LHCN-M2 (cell line): ENCODE data around the gene TMEM161A. TPM values are rescaled to one million over a fixed set of nuclear protein-coding genes. Genes with fewer than 3 reads are reported as not detected.
A peak's percentile ranks its signal among the peaks of the same experiment; 100 is the strongest.
"Not testable (repeated sequence)": the region's sequence is repeated elsewhere in the genome, so short reads cannot be mapped to it uniquely, and the experiment has no call there.

Source experiments
- DNase-seq: peaks from one replicate; pipeline ENCODE4 v3.0.0-alpha.2; 2012; ENCODE audit warnings: low read depth
- polyA plus RNA-seq: library from polyadenylated mRNA; unstranded; fragments of >200 nt; gene quantifications from one replicate; pipeline ENCODE4 v1.2.1, GENCODE V29; 2012; ENCODE audit warnings: missing spikeins
- total RNA-seq: library from RNA; depleted of rRNA; stranded (reverse); fragments of >200 nt; gene quantifications from 2 replicates; pipeline ENCODE4 v1.2.3, GENCODE V29; 2014; rRNA removed

TMEM161A gene
- total RNA-seq, result 26.1 and 26.7 TPM in 2 replicates
- 17.9 TPM for polyA plus RNA-seq

DNA sequence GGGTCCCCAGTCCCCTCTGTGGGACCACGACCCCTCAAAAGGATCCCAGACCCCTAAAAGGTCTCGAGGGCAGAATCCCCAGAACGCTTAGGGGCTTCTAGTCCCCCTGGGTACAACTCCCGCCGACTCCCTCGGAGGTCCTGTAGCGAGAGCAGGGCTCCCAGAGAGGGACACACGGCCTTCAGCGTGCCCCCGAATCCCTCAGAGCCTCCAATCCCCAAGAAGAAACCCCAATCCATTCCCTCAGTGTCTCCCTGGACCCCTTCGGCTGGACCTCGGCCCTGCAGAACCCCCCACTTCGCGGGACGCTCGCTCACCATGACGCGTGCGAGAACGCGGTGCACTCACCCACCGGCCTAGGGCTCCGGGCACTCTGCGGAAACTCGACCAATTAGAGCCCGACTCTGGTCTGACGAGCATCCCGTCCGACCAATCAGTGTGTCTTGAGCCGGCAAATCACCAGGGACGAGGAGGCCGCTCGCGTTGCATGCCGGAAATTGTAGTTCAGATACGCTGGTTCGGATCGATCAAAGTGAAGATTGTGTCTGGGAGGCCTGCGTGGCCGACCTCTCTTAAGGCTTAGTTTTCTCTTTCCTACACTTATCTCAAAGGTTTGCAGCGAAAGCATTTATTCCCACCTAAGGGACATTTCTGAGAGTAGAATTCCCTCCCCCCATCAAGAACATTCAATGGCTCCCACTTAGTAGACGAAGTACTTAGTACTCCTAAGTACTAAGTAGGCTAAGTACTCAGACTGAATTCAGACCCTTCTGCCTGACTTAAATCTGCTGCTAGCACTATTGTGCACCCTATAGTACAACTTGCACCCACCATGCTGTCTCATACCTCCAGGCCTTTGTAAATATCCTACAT is at the start of gene TMEM161A:
TSS of gene TMEM161A (minus strand) at position 370 of the 873 bp plus-strand sequence. CDS start at position 320, 50 bp downstream.
- DNase-seq, result peak; percentile 98

GRCh38 chr19:19186742-19187141 is 48.5 kb upstream of the TMEM161A start:
- no peak for DNase-seq

DNA sequence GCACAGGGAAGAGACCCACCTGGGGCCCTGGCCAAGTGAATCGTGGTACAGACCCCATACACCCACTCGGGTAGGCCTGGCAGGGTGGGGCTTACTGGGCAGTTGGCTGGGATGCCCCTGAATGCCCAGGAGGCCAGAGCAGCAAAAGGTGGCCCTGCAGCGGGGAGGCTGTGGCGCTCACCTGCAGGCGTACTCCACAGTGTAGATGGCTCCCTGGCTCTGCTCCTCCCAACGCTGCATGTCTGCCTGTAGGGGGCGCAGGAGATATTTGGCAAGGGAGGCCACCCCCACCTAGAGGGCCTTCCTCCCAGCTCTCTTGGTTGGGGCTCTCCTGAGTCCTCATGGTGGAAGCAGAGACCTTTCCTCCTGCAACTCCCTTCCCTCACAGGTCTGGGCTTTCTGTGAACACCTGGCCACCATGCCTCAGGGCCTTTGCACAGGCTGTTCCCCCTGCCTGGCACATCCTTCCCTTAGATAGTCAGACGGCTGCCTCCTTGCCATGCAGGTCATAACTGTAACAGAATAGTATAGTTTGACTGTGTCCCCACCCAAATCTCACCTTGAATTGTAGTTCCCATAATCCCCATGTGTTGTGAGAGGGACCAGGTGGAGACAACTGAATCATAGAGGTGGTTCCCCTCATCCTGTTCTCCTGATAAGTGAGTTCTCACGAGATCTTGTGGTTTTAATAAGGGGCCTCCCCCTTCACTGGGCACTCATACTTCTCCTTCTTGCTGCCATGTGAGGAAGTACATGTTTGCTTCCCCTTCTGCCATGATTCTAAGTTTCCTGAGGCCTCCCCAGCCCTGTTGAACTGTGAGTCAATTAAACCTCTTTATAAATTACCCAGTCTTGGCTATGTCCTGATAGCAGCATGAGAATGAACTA is 47.8 kb upstream of the TMEM161A start:
- DNase-seq, result peak; percentile 38

- DNase-seq, result no peak
These were observed 43.3 kb upstream of the TMEM161A start for GRCh38 chr19:19181488-19181998.

DNA sequence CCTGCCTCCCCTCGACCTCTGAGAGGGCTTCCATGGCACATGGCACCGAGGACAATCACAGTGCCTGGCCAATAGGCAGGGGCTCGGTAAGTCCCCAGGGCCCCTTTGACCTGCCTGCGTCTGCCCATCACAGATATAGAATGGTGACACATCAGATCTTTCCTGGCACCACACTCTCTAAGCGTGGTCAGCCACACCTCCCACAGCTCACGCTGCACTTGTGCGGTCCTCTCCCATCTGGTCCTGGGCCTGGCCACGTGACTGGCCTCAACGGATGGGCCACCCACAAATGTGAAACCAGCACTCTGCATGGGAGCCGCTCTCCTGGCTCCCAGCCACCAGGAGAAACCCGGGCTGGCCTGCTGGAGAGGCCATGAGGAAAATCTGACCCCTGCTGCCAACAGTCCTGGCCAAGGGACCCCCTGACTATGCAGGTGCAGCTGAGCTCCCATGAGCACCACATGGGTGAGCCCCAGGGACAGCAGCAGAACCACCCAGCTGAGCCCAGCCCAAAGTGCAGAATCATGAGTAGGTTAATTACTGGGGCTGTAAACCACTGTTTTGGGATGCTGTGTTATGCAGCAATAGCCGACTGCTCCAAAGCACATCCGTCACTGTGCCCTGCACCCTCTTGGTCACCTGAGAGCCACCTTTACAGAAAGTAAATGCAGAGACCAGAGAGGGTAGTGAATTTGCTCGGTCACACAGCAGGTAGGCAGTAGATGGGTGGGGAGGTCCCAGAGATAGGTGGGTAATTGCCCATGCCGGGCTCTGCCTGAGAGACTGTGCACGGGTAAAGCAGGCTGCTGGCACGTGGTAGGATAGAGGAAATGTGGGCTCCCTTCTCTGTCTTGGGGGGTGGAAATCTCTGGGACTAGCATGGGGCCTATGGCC is 41.5 kb upstream of the TMEM161A start:
- DNase-seq, result no peak

DNA sequence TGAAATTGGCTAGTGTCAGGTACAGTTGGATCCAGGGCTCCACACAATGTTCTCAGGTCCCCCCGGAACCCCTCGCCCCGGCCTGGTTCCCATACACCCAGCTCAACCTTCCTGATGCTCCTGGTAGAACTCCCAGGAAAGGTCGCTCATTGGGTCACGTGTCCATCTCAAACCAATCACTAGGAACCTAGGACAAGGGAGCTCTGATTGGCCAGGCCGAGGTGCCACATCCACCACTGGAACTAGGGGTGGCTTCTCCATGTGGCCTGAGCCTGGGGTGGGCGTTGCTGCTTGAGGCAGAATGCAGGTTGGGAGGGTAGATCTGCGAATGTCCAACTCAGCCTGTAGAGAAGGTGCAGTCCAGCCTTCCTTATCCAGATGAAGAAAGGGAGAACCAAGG is 38.7 kb upstream of the TMEM161A start:
- no peak for DNase-seq

- not testable (repeated sequence) for DNase-seq
These were observed 35.0 kb upstream of the TMEM161A start for GRCh38 chr19:19173243-19173642.

DNA sequence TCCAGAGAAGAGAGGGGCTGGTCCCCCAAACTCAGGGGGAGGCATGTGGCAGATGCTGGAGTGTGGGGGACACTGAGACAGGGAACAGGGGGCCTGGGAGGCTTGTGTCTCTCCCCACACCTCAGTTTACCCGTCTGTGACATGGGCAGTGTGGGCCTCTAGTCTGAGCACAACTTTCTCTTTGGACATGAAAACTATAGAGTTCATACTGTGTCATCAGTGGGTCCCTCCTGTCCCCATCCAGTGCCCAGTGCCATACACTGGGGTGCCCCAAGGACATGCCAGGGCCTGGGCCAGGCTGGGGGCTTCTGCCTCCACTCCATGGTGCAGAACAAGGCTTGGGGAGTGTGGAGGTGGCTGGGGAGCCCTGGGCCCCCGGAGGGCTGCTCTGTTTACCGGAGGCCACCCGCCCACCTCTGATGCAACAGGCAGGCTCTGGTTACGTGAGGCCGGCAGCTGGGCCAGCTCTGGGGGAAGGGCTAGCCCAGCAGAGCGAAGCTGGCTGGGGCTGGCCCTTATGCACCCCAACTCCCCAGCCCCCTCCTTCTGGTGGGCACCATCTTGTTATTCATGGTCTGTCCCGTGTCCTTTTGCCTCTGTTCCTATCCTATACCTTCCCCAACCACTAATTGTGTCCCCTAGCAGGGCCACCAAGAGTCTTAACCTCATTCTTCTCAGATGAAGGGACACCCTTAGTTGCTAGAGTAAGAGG is 33.7 kb upstream of the TMEM161A start:
- peak; percentile 34 for DNase-seq

GRCh38 chr19:19170873-19171672 is 32.8 kb upstream of the TMEM161A start:
- DNase-seq, result no peak

DNA sequence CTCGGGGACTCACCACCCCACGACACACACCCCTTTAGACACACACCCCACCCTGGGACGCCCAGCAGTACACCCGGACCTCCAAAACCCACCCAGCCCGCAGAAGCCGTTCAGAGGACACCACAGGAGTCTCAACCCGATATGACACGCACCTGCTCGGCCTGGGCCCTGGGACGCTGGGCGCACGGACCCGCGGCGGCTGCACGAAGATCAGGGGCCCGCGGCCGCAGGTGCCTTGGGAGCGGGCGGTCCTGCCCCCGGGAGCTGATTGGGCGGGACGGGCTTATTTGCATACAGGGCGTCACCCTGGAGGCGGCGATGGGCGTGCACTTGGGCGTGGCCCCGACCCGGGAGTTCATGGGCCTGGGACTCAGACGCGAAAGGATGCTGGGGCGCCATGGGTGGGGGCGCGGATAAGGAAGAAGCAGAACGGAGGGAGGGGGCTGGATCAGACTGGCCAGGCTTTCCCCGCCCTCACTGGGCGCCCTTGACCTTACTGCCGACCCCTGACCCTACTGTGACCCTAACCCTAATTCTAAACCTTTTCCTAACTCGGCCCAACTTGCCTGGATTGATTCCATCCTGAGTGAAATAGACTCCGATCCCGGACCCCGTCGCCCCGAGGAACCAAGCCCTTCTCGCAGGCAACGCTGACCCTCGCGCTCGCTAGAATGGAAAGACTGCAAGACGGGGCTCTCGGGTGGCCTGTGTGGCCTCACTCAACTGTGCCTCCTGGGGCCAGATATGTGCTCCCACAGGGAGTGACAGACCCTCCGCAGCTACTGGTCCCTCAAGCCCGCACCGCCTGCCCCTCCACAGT is 32.0 kb upstream of the TMEM161A start, which contains the start of gene MEF2B:
TSS of gene MEF2B (minus strand) at position 211 of the 820 bp plus-strand sequence. CDS start 19,528 bp downstream, outside the sequence.
- no peak for DNase-seq

- DNase-seq, result no peak
These were observed 31.2 kb upstream of the TMEM161A start for GRCh38 chr19:19169236-19170052.

DNA sequence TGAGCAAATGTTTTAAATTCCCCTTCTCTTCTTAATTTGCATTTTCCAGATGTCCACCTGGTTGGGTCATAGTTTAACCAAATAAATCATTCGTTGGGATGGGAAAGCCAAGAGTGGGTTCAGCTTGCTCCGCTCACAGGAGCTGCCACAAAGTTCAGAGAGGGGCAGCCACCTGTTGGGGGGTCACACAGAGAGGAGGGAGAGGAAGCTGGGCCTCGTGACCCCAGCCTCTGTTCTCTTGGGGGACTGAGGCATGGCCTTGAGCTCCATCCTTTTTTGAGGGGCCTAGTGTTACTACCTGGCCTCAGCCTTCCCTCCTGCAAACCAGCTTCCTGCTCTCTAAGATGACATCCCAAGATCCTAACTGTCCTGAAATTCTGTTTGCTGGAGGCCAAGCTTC is 29.3 kb upstream of the TMEM161A start:
- DNase-seq, result no peak

- DNase-seq, result no peak
These were observed 27.1 kb upstream of the TMEM161A start for GRCh38 chr19:19165396-19165795.

DNA sequence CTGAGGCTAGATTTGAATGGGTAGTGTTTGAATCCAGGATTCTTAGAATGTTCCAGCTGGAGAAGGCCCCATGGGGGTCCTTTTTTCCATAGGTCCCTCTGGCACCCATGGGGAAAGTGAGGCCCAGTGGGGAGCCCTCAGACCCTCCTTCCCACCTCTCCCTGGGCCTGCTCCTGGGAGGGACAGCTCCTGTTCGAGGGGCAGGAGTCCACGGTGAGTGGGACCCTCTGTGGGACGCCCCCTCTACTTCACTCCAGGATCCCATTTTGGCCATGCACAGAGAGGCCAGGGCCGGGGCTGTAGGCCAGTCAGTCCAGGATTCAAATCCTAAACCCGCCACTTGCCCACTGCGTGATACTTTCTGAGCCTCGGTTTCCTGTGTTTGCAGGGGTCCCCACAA is 24.2 kb upstream of the TMEM161A start:
- DNase-seq, result no peak

GRCh38 chr19:19160461-19161035 is 22.3 kb upstream of the TMEM161A start:
- DNase-seq, result no peak

DNA sequence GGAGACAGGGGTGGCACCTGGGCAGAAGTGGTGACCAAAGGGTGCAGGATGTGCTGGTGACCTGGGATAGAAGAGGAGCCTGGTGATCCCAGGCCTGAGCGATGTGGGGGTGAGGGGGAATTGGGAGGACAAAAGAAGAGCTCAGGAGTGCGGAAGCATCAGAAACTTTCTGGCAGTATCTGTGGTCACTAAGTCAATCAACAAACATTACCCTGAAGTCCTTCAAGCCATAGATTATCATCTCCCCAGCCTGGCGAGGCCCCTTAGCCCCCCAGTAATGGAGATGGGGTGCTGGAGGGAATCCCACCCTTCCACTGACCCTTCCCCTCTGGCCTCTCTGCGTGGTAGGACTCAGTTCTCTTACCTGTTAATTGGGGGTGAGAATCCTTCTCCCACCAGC is 21.3 kb upstream of the TMEM161A start:
- DNase-seq, result no peak

- no peak for DNase-seq
These were observed 19.5 kb upstream of the TMEM161A start for GRCh38 chr19:19157808-19158207.
